WERI-Rb-1 (cell line): ENCODE data around the gene IGHMBP2.
"Not testable (repeated sequence)": the region's sequence is repeated elsewhere in the genome, so short reads cannot be mapped to it uniquely, and the experiment has no call there.

Source experiments
- DNase-seq: peaks from one replicate; pipeline ENCODE4 v3.0.0-alpha.2; 2020
- H3K27ac ChIP-seq: fragments of 250-450 bp; sonication (Bioruptor Pico); 2 replicates; pipeline ENCODE4 v1.5.1; 2020; ENCODE audit warnings: mild to moderate bottlenecking, moderate library complexity
- H3K27me3 ChIP-seq: fragments of 250-450 bp; sonication (Bioruptor Pico); 2 replicates; pipeline ENCODE4 v1.5.1; 2021; ENCODE audit warnings: mild to moderate bottlenecking, low read depth, moderate library complexity; ENCODE audit not compliant: insufficient read depth, severe bottlenecking
- H3K36me3 ChIP-seq: fragments of 250-450 bp; sonication (Bioruptor Pico); 2 replicates; pipeline ENCODE4 v1.5.1; 2020; ENCODE audit warnings: mild to moderate bottlenecking, moderate library complexity
- H3K4me3 ChIP-seq: 2 replicates; pipeline ENCODE4 v1.5.1; 2011; ENCODE audit warnings: low read depth, mild to moderate bottlenecking, control low read depth, low read length
- H3K9me3 ChIP-seq: fragments of 250-450 bp; sonication (Bioruptor Pico); 2 replicates; pipeline ENCODE4 v1.5.1; 2021; ENCODE audit warnings: mild to moderate bottlenecking, moderate library complexity; ENCODE audit not compliant: severe bottlenecking
- CTCF ChIP-seq: IDR thresholded peaks from 2 replicates; pipeline ENCODE4 v1.5.1; 2011; ENCODE audit warnings: low read depth, mild to moderate bottlenecking, control low read depth, inconsistent platforms, low read length

IGHMBP2 gene

GRCh38 chr11:68968306-68969250 lies 64.9 kb downstream of the IGHMBP2 start:
- H3K27me3 ChIP-seq: no peaks in the 10 kb centered on the region
- no peak overlapping the region for H3K27ac ChIP-seq
- no peak for DNase-seq
- no peaks in the 10 kb centered on the region for H3K9me3 ChIP-seq
- no peak overlapping the region for H3K4me3 ChIP-seq
- H3K36me3 ChIP-seq: no peaks in the 10 kb centered on the region
- TF ChIP-seq CTCF: peak; percentile 25; the same call in 1 of the 2 replicates

- Histone ChIP-seq H3K36me3 (no peaks in the 10 kb centered on the region), H3K9me3 (no peaks in the 10 kb centered on the region), H3K27ac (no peak overlapping the region), H3K4me3 (no peak overlapping the region), H3K27me3 (no peaks in the 10 kb centered on the region)
- peak; percentile 40 for DNase-seq
- TF ChIP-seq CTCF: no peak
These were observed 65.7 kb downstream of the IGHMBP2 start for GRCh38 chr11:68969386-68969785.

- no peak overlapping the region for H3K4me3 ChIP-seq
- no peaks in the 10 kb centered on the region for H3K36me3 ChIP-seq
- TF ChIP-seq CTCF: no peak
- DNase-seq: no peak
- no peak overlapping the region for H3K27ac ChIP-seq
- H3K27me3 ChIP-seq: no peaks in the 10 kb centered on the region
- H3K9me3 ChIP-seq: peaks cover 3% of the 10 kb centered on the region
These were observed 67.4 kb downstream of the IGHMBP2 start for GRCh38 chr11:68970921-68971636.

- H3K9me3 ChIP-seq: peaks cover 3% of the 10 kb centered on the region
- H3K4me3 ChIP-seq: no peak overlapping the region
- no peaks in the 10 kb centered on the region for H3K27me3 ChIP-seq
- no peak for TF ChIP-seq CTCF
- DNase-seq: no peak
- H3K27ac ChIP-seq: no peak overlapping the region
- no peaks in the 10 kb centered on the region for H3K36me3 ChIP-seq
These were observed 69.5 kb downstream of the IGHMBP2 start for GRCh38 chr11:68973219-68973618.

- H3K27ac ChIP-seq, H3K9me3 ChIP-seq, H3K4me3 ChIP-seq, H3K36me3 ChIP-seq, DNase-seq, H3K27me3 ChIP-seq: not testable (repeated sequence)
These were observed 70.0 kb downstream of the IGHMBP2 start for GRCh38 chr11:68973706-68974105.
